ENCODE measurements around the gene LHX3.

The LHX3 gene

DNA sequence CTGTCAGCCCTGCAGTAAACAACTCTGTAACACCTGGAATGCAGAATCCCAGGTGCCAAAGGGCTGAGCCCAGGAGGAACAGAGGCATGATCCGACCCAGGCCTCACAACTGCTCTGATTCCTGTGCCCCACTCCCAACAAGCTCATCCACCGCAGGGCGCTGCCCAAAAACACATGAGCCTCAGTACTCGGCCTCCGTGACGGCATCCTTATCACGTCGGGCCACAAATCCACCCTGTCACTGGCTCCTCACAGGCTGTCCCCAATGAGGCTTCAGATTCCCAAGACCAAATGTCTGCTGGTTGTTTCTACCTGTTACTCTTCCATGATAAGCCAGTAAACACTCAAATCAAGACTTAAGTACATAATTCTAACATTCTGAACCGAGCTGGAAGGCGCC, 25.4 kb upstream of the LHX3 start:
- no peak overlapping the region for H2AFZ ChIP-seq (ENCODE audit: low read length)
- no peaks in the 10 kb centered on the region for H3K9me2 ChIP-seq (replicated peaks; ENCODE audit: insufficient read depth, low read length)
- no peak overlapping the region for H3K4me2 ChIP-seq (ENCODE audit: low read depth, low read length)
- no peaks in the 10 kb centered on the region for H3K4me1 ChIP-seq (ENCODE audit: low read length)
- no peak overlapping the region for H3K9ac ChIP-seq (ENCODE audit: low read length)
- DNase-seq, result no peak
- TF ChIP-seq EZH2 (optimal IDR thresholded peaks at IDR 0.05; ENCODE audit: low read depth, low read length), result no peak
- TF ChIP-seq, protein P1, sequence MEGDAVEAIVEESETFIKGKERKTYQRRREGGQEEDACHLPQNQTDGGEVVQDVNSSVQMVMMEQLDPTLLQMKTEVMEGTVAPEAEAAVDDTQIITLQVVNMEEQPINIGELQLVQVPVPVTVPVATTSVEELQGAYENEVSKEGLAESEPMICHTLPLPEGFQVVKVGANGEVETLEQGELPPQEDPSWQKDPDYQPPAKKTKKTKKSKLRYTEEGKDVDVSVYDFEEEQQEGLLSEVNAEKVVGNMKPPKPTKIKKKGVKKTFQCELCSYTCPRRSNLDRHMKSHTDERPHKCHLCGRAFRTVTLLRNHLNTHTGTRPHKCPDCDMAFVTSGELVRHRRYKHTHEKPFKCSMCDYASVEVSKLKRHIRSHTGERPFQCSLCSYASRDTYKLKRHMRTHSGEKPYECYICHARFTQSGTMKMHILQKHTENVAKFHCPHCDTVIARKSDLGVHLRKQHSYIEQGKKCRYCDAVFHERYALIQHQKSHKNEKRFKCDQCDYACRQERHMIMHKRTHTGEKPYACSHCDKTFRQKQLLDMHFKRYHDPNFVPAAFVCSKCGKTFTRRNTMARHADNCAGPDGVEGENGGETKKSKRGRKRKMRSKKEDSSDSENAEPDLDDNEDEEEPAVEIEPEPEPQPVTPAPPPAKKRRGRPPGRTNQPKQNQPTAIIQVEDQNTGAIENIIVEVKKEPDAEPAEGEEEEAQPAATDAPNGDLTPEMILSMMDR (IDR thresholded peaks at IDR 0.05; ENCODE audit: low read length), result no peak
- TF ChIP-seq EZH2phosphoT487 (IDR thresholded peaks at IDR 0.05; ENCODE audit: low read length), result no peak
- no peak overlapping the region for H3K27ac ChIP-seq (ENCODE audit: low read length)
- H3K79me2 ChIP-seq (ENCODE audit: low read length), result peaks cover 84% of the 10 kb centered on the region
- H3K36me3 ChIP-seq (replicated peaks; ENCODE audit: insufficient read depth, low read length), result no peaks in the 10 kb centered on the region
- H4K20me1 ChIP-seq (ENCODE audit: insufficient read depth, low read length), result peaks cover 5% of the 10 kb centered on the region; the same call in 1 of the 2 replicates
- H3K27me3 ChIP-seq (replicated peaks; ENCODE audit: insufficient read depth, low read length), result no peaks in the 10 kb centered on the region
- H3F3A ChIP-seq (ENCODE audit: insufficient read depth, low read length), result no peaks in the 10 kb centered on the region
- H3K4me3 ChIP-seq (ENCODE audit: low read length), result no peak overlapping the region
- no peaks in the 10 kb centered on the region for H3K9me3 ChIP-seq (replicated peaks; ENCODE audit: insufficient read depth, low read length)

DNA sequence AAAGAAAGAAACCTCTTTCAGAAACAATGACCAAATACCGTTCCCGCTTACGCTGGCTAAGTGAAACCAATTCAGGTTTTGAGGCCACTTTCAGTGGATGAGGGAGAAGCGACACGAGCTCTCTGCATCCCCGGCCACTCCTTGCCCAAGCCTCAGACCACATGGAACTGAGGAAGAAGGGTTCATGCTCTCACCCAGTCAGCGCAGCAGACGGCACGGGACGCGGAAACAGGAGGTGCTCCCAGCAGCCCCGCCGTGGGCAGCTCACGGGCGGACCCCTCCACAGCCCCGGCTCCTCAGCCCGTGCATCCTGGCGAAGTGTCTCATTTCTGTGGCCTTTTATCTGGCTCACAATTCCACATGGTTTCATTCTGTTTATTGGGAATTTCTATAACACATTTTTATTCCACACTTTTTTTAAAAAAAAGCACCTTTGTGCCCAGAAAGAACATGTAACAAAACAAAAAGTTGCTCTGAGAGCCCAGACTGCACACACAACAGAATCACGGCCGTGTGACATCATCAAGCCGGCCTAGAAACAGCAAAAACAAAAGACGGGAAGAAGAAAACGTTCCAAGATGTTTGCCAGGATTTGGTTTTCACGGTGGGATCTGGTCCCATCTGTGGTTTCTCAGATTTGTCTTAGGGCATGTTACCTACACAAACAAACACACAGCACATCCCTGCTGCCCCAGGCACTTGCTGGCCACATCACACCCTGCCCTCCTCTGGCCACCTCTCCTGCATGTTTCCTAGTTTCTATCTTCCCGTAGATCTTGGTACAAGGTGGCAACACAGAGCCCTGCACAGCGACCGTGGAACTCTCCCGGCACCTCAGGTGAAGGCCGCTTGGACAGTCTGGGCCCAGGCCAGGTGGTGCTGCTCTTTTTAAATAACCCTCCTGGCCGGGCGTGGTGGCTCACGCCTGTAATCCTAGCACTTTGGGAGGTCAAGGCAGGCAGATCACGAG, 24.5 kb upstream of the LHX3 start:
- no peak for DNase-seq
- H3K4me3 ChIP-seq (ENCODE audit: low read length), result no peak overlapping the region
- H3K4me1 ChIP-seq (ENCODE audit: low read length), result no peaks in the 10 kb centered on the region
- TF ChIP-seq, protein P1 (IDR thresholded peaks at IDR 0.05; ENCODE audit: low read length), result no peak
- TF ChIP-seq EZH2 (optimal IDR thresholded peaks at IDR 0.05; ENCODE audit: low read depth, low read length), result no peak
- TF ChIP-seq EZH2phosphoT487 (IDR thresholded peaks at IDR 0.05; ENCODE audit: low read length), result no peak
- no peaks in the 10 kb centered on the region for H3K9me3 ChIP-seq (replicated peaks; ENCODE audit: insufficient read depth, low read length)
- H3K27ac ChIP-seq (ENCODE audit: low read length), result no peak overlapping the region
- H3K79me2 ChIP-seq (ENCODE audit: low read length), result peaks cover 82% of the 10 kb centered on the region
- H2AFZ ChIP-seq (ENCODE audit: low read length), result no peak overlapping the region
- no peaks in the 10 kb centered on the region for H3F3A ChIP-seq (ENCODE audit: insufficient read depth, low read length)
- no peaks in the 10 kb centered on the region for H3K9me2 ChIP-seq (replicated peaks; ENCODE audit: insufficient read depth, low read length)
- H3K27me3 ChIP-seq (replicated peaks; ENCODE audit: insufficient read depth, low read length), result no peaks in the 10 kb centered on the region
- H3K36me3 ChIP-seq (replicated peaks; ENCODE audit: insufficient read depth, low read length), result no peaks in the 10 kb centered on the region
- H3K9ac ChIP-seq (ENCODE audit: low read length), result no peak overlapping the region
- no peak overlapping the region for H3K4me2 ChIP-seq (ENCODE audit: low read depth, low read length)
- peaks cover 5% of the 10 kb centered on the region; the same call in 1 of the 2 replicates for H4K20me1 ChIP-seq (ENCODE audit: insufficient read depth, low read length)

DNA sequence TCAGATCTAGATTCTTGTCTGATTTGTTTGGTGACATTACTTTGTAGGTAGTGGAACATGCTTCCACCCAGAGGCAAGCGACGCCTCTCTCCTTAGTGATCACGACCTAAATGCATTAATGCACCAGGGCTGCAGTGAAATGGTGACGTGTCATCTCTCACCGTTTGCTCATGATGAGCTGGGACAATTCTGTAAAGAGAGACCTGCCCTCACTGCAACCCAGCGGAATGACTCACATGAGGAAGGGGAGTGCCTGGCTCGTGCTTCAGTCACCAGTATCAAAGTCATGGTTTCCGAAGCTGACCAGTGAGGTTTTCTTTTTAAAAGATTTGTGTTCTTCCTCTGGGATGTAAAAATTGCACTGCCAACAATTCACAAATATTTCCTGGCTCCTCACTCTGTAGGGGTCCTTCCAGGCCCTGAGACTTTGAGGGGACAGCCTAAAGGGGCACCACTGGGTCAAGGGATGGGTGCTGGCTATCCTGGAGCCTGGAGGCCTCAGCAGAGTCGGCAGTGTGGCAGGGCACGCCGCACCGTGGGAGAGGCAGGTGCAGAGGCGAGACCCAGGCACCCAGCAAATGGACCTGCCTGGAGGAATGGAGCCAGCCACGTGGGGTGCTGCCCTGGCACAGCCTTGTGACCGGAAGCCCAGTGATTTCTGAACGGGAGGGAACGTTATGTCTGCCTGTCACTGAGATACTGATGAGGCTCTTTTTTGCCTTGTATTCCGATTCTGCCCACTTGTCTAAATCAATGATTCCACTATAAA, 23.4 kb upstream of the LHX3 start:
- DNase-seq, result no peak
- no peak overlapping the region for H3K9ac ChIP-seq (ENCODE audit: low read length)
- H3K9me3 ChIP-seq (replicated peaks; ENCODE audit: insufficient read depth, low read length), result no peaks in the 10 kb centered on the region
- no peak overlapping the region for H3K4me3 ChIP-seq (ENCODE audit: low read length)
- peaks cover 77% of the 10 kb centered on the region for H3K79me2 ChIP-seq (ENCODE audit: low read length)
- H3K9me2 ChIP-seq (replicated peaks; ENCODE audit: insufficient read depth, low read length), result no peaks in the 10 kb centered on the region
- no peaks in the 10 kb centered on the region; the same call in 1 of the 2 replicates for H3K36me3 ChIP-seq (replicated peaks; ENCODE audit: insufficient read depth, low read length)
- H3K4me1 ChIP-seq (ENCODE audit: low read length), result no peaks in the 10 kb centered on the region
- no peak overlapping the region for H2AFZ ChIP-seq (ENCODE audit: low read length)
- peaks cover 5% of the 10 kb centered on the region; the same call in 1 of the 2 replicates for H4K20me1 ChIP-seq (ENCODE audit: insufficient read depth, low read length)
- no peaks in the 10 kb centered on the region for H3F3A ChIP-seq (ENCODE audit: insufficient read depth, low read length)
- no peak overlapping the region for H3K27ac ChIP-seq (ENCODE audit: low read length)
- H3K4me2 ChIP-seq (ENCODE audit: low read depth, low read length), result no peak overlapping the region
- no peaks in the 10 kb centered on the region for H3K27me3 ChIP-seq (replicated peaks; ENCODE audit: insufficient read depth, low read length)
- TF ChIP-seq EZH2 (optimal IDR thresholded peaks at IDR 0.05; ENCODE audit: low read depth, low read length), result no peak
- TF ChIP-seq EZH2phosphoT487 (IDR thresholded peaks at IDR 0.05; ENCODE audit: low read length), result no peak
- TF ChIP-seq, protein P1 (IDR thresholded peaks at IDR 0.05; ENCODE audit: low read length), result no peak
